HS-5 (cell line): Measurements from ENCODE around the gene TUSC2.

ENCODE experiments used
- DNase-seq: peaks from one replicate; pipeline ENCODE4 v3.0.0-alpha.2; 2012; ENCODE audit warnings: low read depth

Gene TUSC2

DNA sequence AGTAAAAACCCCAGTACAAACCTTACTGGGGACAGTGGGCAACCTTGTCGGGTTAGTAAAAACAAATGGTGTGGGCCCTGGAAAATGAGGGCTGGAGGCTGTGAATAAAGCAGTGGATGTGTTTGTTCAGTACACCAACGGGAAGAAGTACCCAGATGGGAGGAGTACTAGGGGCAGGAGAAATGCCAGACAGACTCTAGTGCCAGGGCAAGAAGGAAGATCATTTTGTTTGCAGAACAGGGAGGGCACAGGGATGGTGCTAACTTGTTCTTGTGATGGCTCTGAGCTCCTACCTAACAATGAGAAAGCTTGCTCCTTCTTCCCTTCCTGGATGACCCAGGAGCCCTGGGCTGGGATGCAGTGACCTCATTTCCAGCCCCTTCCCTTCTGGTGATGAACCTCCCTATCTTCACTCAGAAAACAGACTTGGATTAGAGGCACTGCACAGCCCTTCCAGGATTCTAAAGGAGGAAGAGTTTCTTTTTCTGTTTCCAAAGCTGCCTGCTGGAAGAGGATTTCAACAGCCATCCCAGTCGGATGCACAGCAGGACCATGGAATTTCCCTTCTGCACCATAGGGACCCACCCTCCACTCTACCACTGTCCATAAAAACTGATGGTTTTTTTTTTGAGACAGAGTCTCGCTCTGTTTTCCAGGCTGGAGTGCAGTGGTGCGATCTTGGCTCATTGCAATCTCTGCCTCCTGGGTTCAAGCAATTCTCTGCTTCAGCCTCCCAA lies 6.5 kb upstream of the TUSC2 start:
- no peak for DNase-seq

DNA sequence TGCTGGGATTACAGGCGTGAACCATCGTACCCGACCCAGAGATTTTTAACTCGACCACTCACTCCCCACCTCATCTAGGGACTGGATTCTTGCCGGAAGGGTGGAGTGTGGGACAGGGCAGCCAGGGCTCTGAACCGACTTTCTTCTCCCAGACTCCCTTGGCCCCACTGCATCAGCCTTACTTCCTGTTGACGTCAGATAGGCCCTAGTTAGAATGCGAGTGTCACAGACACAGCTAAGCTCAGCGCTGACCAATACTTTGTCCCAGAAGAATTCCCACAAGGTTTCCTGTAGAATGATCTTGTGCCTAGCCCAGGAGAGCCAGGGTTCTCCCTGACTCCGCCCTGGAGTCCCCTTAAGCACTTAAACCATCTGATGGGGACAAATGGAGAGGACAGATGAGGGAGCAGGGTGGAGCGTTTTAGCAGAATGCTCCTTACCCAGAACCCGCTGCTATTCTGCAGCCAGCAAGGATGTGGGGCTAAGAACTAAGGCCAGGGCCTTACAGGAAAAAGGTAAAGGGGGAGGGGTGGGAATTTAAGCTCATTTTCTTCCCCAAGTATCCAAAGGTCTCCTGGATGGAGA lies 5.8 kb upstream of the TUSC2 start:
- no peak for DNase-seq

DNA sequence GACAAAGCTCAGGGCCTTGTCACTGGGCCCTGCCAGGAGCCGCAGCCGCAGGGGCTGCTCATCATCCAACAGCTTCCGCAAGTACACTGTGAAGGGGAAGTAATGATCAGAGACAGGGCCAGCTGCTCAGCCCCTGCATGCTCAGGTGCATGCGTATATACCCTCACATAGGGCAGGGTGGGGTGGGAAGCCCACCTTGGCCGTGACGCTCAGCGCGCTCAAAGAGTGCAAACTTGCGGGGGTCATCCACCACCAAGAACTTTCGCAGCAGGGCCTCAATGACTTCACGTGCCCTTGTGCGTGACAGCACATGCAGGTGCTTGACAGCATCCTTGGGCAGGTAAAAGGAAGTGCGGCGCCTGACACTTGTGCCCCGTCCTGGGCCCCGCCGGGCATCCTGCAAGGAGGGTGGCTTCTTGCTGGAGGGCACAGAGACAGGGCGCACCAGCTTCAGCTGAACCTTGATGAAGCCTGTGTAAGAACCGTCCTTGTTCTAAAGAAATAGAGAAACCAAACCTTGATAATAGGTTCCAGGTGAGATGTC lies 3.4 kb upstream of the TUSC2 start:
- DNase-seq = no peak

DNA sequence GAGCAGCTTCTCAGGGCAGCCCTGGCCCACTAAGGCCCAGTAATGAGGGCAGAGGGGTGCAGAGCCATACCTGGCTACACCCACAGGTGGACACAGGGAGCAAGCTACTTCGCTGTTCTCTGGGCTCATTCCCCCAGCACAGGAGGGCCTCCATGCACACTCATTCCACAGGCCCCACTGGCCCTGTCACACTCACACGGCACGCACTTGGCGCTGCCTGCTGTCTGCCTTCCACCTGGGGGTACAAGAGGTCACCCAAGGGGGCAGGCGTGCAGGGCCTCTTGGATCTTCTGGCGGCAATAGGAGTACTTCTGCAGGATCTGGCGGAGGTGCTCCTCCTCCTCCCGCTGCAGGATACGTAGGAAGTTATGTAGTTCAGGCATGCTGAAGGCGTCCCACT lies 2.3 kb upstream of the TUSC2 start:
- no peak for DNase-seq

DNA sequence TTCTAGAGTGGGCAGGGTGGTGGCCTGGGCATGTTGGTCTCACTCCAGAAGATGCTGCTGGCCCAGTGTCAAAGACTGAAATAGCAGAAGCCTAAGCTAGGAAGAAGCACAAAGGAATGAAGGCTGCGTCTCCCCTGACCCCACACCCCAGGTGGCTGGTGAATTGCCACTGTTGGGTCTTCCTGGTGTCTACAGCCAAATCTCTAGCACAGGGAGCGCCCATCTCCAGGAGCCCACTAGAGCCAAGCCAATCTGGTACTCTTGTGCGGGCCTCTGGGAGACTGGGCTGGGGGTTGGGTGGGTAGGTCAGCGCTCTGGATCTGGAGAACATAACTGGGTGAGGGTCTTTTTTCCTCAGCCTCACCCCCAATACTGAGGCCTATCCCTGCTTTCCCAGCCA lies 894 bp downstream of the TUSC2 start:
- DNase-seq = no peak

DNA sequence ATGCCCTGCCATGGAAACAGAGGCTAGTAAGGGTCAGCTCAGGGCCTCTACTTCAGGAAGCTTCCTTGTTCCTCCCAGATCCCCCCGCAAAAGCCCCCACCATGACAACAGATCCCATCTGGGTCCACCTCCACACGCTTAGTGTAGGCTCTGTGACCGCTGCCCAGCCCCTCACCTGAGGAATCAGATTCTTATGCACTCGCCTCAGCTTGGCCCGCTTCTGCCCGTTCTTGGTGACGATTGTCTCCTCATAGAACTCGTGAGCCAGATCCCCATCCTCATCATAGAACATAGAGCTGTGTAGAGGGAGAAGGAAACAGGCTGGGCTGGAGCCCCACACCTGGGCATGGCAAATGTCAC lies 1.9 kb downstream of the TUSC2 start:
- no peak for DNase-seq

DNA sequence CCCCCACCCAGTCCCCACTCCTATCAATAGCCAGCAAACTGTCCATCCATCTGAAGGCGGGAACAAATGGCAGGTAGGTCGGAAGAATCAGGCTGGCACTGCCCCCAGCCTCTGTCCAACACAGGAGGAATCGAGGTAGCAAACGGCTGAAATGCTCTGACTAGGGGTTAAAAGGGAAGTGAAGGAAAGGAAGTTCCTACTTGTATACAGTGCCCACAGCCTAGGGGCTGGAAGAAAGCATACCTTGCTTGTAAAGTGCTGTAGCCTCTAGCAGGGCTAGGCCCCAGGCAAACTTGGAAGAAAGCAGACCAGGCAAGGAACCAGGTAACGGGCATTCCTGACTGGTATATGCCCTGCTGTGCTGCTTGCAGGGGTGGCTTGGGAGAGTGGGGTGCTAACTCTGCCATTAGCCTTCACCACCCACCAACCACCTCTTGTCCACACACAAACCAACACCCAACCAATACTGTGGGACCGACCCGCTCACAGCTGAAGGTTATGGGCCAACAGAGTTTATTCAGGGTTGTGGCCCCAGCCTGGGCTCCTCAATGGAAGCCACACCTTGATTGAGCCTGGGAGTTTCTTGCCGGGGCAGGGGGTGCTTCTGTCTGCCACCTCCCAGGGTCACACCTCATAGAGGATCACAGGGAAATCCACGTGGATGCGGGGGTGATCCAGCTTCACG lies 2.4 kb downstream of the TUSC2 start:
- DNase-seq = no peak

DNA sequence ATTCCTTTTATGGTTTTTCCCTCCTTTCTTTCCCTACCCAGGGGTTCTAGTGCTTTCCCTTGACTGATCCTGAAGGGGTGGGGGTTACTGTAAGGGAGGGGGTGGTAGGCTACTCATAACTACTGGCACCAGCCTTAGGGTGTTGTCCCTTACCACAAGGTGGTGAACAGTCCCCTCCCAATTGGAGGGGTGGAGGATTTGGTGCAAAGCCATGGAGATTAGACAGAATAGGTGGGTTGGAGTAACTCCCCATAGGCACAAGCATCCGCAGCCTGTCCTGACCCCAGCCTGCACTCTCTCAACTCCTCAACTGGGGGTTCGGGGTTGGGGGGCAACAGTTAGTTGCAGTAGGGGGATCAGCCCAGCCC lies 2.9 kb downstream of the TUSC2 start:
- DNase-seq = no peak

DNA sequence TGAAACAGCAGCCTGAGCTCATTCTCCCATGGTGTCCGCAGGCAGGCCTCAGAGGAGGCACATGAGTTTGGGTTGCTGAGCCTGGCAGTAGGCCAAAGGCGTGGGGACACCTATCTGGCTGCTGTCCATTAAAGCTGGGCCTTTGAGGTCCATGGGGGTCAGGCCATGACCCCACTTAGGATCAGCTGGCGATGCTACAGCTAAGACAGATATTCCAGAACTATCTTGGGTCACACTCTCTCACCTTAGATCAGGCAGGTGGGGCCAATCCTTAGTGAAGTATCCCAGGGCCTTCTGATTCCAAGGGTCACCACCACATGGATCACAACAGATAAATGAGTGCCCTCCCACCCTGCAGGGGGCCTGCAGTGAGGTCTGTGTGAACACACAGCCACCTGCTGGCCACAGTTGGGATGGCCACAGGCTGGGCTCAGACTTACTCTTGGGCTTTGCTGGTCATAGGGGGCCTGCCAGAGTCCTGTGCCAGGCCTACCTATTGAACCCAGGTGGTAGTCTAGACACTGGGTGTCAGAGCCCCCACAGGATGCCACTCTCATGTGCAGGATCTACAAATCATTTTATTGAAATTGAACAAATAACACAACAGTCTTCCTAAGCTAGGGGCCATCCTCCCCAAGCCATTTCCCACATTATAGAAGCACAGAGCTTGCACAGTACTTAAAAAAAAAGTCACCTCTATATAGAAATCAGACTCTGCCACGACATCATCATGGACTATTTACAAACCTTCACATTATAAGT lies 3.5 kb downstream of the TUSC2 start:
- DNase-seq = no peak

DNA sequence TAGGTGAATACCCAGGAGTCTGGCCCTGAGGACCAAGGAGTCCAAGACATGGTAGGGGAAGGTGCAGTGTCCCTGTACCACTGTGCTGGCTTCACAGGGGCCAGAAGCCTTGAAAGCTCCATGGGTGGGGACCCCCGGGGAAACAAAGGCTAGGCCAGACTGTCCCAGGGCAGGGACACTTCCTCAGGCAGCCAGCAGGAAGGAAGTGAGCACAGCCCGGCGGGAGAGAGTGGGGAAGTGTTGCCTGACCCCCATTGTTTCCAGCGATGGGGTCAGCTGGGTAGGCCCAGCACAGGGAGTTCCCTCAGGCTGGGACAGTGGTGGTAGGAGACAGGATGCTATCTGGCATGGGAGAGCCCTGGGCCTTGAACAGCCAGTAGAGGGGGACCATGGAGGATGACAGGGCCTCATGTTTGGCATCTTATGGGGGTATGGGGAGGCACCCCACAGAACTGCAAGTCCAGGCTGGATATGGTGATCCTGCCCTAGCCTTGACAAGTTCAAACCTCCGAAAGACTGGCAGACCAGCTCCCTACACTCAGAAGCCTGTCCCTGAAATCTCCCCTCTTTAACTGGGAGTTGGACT lies 4.3 kb downstream of the TUSC2 start:
- no peak for DNase-seq

DNA sequence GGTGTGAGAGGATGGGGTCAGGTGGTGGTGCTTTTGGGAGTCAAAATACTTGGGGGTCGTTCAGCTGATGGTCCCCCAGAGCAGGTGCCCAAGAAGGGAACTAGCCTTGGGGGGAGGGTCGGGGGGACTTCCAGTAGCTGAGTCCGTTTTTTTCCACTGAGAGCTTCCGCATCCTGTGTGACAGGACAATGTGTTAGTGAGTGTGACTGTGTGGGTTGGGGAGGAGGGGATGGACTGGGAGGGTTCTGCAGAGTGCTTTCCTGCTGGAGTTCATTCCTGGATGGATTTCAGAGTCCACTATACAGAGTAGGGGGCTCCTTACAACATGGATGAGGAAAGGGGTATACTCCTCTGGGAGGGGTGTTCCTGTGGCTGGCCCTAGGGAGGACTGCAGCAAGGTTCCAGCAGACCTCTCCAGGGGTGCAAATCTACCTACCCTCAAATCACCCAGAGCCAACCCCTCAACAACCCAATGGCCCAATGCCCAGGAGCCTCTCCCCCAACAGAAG lies 4.9 kb downstream of the TUSC2 start:
- DNase-seq = no peak

DNA sequence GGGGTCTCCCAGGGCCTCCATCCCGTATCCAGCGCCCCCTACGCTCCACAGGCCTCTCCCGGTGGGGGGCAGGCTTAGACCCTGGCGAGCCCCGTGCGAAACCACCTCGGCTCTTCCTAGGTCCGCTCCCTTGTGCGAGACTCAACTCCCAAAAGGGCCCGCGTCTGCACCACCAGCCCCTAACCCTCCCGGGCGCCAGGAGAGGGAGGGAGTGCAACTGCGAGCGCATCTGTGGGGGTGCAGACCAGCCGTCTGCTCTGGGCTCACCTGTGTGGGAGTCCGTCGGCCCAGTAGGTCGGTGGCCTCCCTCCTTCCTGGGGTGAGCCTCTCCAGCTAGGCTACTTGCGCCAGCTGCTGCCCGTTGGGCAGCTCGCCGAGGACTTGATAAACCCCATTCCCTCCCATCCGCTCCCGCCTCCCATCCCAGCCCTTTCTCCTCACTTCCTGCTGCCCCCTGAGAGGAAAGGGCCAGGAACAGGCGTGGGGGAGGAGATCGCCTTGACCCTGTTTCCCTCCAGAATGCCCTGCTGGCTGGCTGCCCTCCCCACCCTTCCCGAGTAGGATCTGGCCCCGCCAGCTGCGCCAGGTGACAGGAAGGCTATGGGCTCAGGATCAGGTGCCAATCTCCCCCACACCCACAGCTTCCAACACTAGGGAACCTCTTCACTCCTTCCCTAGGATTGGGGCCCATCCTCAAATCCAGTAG lies 5.5 kb downstream of the TUSC2 start, which contains the start of gene HYAL2:
TSS of gene HYAL2 (minus strand) at position 360 of the 706 bp plus-strand sequence. CDS start 2,256 bp downstream, outside the sequence.
- no peak for DNase-seq

DNA sequence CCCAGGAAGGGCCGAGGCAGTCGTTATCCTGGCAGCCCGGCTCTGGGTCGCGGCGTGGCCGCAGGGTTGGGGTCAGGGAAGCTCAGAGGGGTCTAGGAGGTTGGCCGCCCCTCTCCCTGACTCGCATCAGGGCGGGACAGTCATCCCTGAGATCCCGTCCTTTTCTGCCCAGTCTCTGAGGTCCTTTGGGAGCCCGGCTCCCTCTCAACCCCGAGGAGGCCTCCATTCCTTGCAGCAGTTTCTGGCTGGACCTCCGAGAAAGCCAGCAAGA lies 6.0 kb downstream of the TUSC2 start:
- DNase-seq = no peak

DNA sequence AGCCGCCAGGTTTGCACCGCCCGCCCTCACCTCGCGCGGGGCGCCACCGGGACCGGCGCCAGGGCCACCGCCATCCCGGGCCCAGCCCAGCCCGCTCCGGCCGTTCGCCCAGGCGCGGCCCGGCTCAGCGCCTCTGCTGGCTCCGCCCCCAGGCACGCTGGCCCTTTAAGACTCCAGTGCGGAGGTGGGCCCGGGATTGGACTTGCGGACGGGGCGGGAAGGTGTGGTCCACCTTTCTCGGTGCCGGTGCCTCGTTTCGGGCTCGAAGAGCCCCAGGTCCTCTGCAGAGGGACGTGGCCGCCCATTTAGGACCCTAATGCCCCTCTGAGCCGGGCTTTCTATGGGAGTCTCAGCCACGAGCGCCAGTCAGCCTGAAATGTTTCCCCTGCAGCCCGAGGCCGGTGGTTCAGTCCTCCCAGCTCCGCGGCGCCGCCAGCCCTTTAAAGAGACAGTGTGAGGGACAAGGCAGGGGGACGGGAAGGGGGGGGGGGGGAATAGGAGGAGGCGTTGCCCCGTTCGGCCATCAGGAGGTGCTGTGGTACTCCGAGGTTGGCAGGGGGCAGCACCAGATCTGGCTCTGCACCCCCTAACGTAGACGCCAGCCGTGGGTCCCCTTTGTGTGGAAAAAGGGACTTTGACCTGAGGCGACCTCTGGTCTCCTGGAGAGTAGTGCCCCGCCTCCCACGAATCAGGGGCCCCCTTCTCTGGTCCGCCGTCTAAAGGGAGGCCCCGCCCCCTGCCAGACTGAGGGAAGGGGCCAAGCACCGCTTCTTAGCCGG lies 6.5 kb downstream of the TUSC2 start:
- peak; percentile 56 for DNase-seq

DNA sequence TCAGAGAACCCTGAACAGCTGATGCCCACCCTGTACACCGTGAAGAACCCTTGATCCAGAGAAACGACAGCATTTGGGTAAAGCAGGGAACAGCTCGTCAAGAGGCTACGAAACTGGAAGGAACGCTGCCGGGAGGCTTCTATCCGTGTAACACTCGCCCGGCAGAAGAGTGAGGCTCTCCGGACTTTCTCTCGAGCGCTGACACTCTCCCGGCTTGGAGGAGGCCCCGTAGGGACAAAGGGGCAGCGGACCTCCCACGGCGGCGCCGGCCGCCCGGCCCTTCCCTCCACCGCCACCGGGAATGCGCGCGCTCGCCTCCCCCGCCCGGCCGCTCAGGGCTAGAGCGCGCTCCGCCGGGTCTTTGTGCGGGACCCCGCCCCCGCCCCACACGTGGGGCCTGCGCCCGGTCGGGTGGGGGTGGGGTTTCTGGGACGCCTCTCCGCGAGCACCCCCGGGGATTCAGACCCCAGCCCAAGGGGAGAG lies 7.1 kb downstream of the TUSC2 start:
- no peak for DNase-seq

DNA sequence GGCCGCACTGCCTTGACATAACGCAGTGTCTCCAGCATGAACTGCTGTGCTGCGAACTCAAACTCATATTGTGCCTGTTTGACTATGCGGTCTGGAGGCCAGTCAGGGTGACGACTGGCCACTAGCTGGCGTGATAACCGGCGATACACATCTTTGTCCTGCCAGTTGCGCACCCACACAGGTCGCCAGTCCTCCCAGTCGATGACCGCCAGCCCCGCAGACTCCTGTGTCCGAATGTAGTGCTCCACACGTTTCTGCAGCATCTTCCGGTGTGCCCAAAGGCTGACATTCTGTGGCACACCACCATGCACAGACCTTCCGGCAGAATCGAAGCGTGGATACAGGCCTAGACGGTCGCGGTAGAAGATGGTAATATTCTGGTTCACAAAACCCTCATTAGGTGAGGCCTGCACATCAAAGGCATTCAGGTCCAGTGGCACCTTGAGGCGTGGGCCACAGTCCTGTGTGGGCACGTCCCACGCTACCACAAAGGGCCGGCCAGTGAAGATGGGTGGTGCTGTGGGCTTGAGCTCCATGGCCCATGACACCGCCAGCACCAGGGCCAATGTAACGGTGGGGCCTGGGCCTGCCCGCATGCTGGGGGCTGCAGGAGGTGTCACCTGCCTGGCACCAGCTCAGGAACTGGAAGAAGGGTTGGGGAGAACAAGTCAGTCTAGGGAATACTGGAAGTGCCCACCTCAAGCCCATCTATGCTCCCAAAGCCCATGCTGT lies 8.0 kb downstream of the TUSC2 start:
- no peak for DNase-seq

DNA sequence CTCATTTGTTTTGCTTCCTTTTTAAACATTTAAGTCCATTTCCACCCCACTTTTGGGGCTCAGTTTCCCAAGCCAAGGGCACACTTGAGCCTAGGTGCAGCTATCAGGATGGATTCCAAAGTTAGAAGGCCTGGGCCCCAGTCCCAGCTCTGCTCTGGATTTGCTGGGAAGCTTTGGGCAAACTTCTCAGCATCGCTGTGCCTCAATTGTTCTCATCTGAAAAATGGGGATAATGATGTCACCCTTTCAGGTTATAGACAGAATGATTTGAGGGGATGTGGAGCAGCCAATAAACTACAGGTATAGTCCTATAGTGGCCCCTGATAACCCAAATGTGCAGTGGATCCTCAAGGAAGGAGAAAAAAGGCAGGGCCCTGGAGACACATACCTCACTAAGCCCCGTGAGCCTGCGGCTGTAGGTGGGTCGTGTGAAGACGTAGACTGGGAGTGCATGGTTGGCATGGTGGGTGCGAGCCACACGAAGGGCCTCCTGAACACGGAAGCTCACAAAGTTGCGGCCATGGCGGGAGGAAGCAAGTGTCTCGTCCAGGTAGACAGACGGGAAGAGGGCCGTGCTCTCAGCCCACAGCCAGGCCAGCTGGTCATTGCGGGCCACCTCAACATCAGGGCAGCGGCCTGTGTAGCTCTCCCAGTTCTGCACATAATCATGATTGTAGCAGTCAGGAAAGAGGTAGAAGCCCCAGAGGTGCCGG lies 8.7 kb downstream of the TUSC2 start:
- no peak for DNase-seq

DNA sequence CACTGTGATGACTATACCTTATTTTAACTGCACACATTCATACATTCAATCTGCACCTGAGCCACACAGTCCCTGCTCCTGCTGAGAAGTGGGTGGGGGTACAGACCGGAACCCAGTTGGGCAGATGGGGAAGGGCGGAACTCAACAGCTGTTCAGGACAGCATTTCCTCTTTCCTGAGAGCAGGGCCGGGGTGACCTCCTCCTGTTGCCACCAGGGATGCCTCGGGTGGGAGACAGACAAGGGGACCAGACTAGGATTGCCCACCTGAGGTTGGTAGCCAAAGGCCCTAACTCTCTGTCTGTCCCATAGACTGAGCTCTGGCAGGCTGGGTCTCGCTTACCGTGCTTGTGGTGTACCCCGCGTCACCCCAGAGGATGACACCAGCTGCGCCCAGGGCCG lies 9.4 kb downstream of the TUSC2 start:
- no peak for DNase-seq

DNA sequence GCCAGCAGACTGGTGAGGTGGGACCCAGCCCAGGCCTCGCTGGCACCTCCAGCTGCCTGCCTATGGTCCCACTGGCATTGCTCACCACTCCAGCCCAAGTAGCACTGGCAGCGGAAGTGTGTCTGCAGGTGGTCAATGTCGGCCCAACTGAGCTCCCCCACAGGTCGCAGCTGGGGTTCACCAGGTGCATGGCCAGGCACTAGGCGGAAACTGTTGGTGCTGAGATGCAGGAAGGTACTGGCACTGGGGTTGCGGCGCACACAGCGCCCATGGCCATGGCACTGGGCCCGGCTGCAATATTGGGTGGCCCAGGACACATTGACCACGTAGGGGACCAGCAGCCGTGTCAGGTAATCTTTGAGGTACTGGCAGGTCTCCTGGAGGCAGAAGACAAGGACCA lies 9.9 kb downstream of the TUSC2 start:
- no peak for DNase-seq
